CD4-positive, CD25-positive, alpha-beta regulatory T cell (primary cell): ENCODE results near the gene SRCAP. TPM values are rescaled to one million over a fixed set of nuclear protein-coding genes. Genes with fewer than 3 reads are reported as not detected.

Experiments used
- ATAC-seq, 2 donors: fragments of 150-1000 bp; cut with Tn5 transposase; one replicate each; pipeline ENCODE4 v1.10.0; 2021; ENCODE audit warnings: low read depth in 2 of 2, moderate number of reproducible peaks in 2 of 2, moderate library complexity in 1 of 2
- DNase-seq, 3 donors: peaks; one replicate each; pipeline versions ENCODE4 v3.0.0 to v3.0.0-alpha.2; 2012 to 2022; ENCODE audit warnings: mixed read lengths in 1 of 3
- H3K27ac ChIP-seq: one replicate; pipeline ENCODE4 v1.7.0; 2013; ENCODE audit warnings: mild to moderate bottlenecking, low read length; ENCODE audit not compliant: insufficient read depth, poor library complexity, severe bottlenecking
- H3K27me3 ChIP-seq: one replicate; pipeline ENCODE4 v1.7.0; 2013; ENCODE audit warnings: low read length; ENCODE audit not compliant: control insufficient read depth, insufficient read depth
- H3K36me3 ChIP-seq: one replicate; pipeline ENCODE4 v1.7.0; 2013; ENCODE audit warnings: mild to moderate bottlenecking, low read length, moderate library complexity; ENCODE audit not compliant: control insufficient read depth, insufficient read depth
- H3K4me1 ChIP-seq: 2 replicates; pipeline ENCODE4 v1.7.0; 2013; ENCODE audit warnings: mild to moderate bottlenecking, low read length; ENCODE audit not compliant: insufficient read depth, control insufficient read depth, poor library complexity, severe bottlenecking
- H3K4me3 ChIP-seq: one replicate; pipeline ENCODE4 v1.7.0; 2013; ENCODE audit warnings: low read depth, mild to moderate bottlenecking, low read length, moderate library complexity
- H3K9me3 ChIP-seq, 2 experiments: 1 replicate in 1 of 2; 2 replicates in 1 of 2; pipeline ENCODE4 v1.7.0; 2013; ENCODE audit warnings: low read length in 2 of 2, mild to moderate bottlenecking in 1 of 2, moderate library complexity in 1 of 2; ENCODE audit not compliant: control insufficient read depth in 2 of 2
- H3K27ac Mint-ChIP-seq, 3 donors: one replicate each; pipeline ENCODE4 v1.8.0; 2020 to 2022; ENCODE audit warnings: mild to moderate bottlenecking in 3 of 3, mixed read lengths in 3 of 3, moderate library complexity in 2 of 3
- H3K27me3 Mint-ChIP-seq: one replicate; pipeline ENCODE4 v1.8.0; 2022; ENCODE audit warnings: mild to moderate bottlenecking, mixed read lengths
- H3K36me3 Mint-ChIP-seq: one replicate; pipeline ENCODE4 v1.8.0; 2020; ENCODE audit warnings: mixed read lengths
- H3K4me1 Mint-ChIP-seq, 4 donors: one replicate each; pipeline ENCODE4 v1.8.0; 2020 to 2022; ENCODE audit warnings: mixed read lengths in 4 of 4, mild to moderate bottlenecking in 1 of 4
- H3K4me3 Mint-ChIP-seq, 4 donors: one replicate each; pipeline ENCODE4 v1.8.0; 2020 to 2022; ENCODE audit warnings: mild to moderate bottlenecking in 4 of 4, mixed read lengths in 4 of 4, moderate library complexity in 3 of 4
- H3K9me3 Mint-ChIP-seq, 7 donors: one replicate each; pipeline ENCODE4 v1.8.0; 2020 to 2022; ENCODE audit warnings: mixed read lengths in 7 of 7, mild to moderate bottlenecking in 3 of 7, moderate library complexity in 2 of 7
- polyA plus RNA-seq, 4 donors: library from polyadenylated mRNA; unstranded; fragments of 300-500 nt; fragmentation: Illumina TruSeq; gene quantifications; one replicate each; pipeline ENCODE4 v1.2.3, GENCODE V29; 2021
- total RNA-seq: library from RNA; stranded (reverse); gene quantifications from one replicate; pipeline ENCODE4 v1.2.3, GENCODE V29; 2022

SRCAP gene
- total and polyA plus RNA-seq, 5 donors from 2014 or later: 4.9 to 83.0 (median 9.4) TPM

- no peaks in the 10 kb centered on the region for H3K27me3 ChIP-seq
- DNase-seq (no peak), ATAC-seq (no peak)
- H3K4me1 Mint-ChIP-seq: peaks cover under 1 to 24% (median 3%) of the 10 kb centered on the region in 4 donors
- no peak overlapping the region for H3K27ac ChIP-seq
- peak overlapping the region in 1 of 3 donors; percentile 67 for H3K27ac Mint-ChIP-seq
- H3K27me3 Mint-ChIP-seq: no peaks in the 10 kb centered on the region
- peaks cover 69% of the 10 kb centered on the region for H3K36me3 ChIP-seq
- H3K4me3 Mint-ChIP-seq: no peak overlapping the region
- H3K9me3 Mint-ChIP-seq: no peaks in the 10 kb centered on the region
- no peak overlapping the region for H3K4me3 ChIP-seq
- no peaks in the 10 kb centered on the region for H3K9me3 ChIP-seq
- H3K4me1 ChIP-seq: peaks cover 19% of the 10 kb centered on the region
- peaks cover 33% of the 10 kb centered on the region for H3K36me3 Mint-ChIP-seq
Measured at GRCh38 chr16:30771726-30772125, 72.8 kb downstream of the SRCAP start.

GRCh38 chr16:30773826-30774225 lies 74.9 kb downstream of the SRCAP start:
- Histone ChIP-seq H3K27ac (no peak overlapping the region), H3K4me3 (no peak overlapping the region), H3K27me3 (peaks cover 2% of the 10 kb centered on the region), H3K9me3 (no peaks in the 10 kb centered on the region), H3K36me3 (peaks cover 48% of the 10 kb centered on the region), H3K4me1 (peaks cover 19% of the 10 kb centered on the region)
- H3K9me3 Mint-ChIP-seq: no peaks in the 10 kb centered on the region
- no peak for DNase-seq
- H3K27me3 Mint-ChIP-seq: no peaks in the 10 kb centered on the region
- peaks cover 24% of the 10 kb centered on the region for H3K36me3 Mint-ChIP-seq
- H3K4me3 Mint-ChIP-seq: peak overlapping the region in 2 of 4 donors; percentile 80 to 90
- ATAC-seq: no peak
- peak overlapping the region in 2 of 3 donors; percentile 36 to 43 for H3K27ac Mint-ChIP-seq
- H3K4me1 Mint-ChIP-seq: peaks cover 5 to 33% (median 8%) of the 10 kb centered on the region in 4 donors

- Histone ChIP-seq H3K4me3 (no peak overlapping the region), H3K4me1 (peaks cover 19% of the 10 kb centered on the region), H3K36me3 (peaks cover 40% of the 10 kb centered on the region), H3K27me3 (peaks cover 2% of the 10 kb centered on the region), H3K9me3 (no peaks in the 10 kb centered on the region), H3K27ac (no peak overlapping the region)
- DNase-seq (no peak), ATAC-seq (no peak)
- H3K4me1 Mint-ChIP-seq: peaks cover 5 to 33% (median 8%) of the 10 kb centered on the region in 4 donors
- H3K27me3 Mint-ChIP-seq: no peaks in the 10 kb centered on the region
- H3K4me3 Mint-ChIP-seq: peak overlapping the region; percentile 72 to 90 (median 88)
- H3K9me3 Mint-ChIP-seq: no peaks in the 10 kb centered on the region
- peak overlapping the region in 1 of 3 donors; percentile 76 for H3K27ac Mint-ChIP-seq
- H3K36me3 Mint-ChIP-seq: peaks cover 16% of the 10 kb centered on the region
Measured at GRCh38 chr16:30774367-30775130, 75.6 kb downstream of the SRCAP start.

- no peak for ATAC-seq
- H3K27ac ChIP-seq: no peak overlapping the region
- peaks cover 15% of the 10 kb centered on the region for H3K36me3 Mint-ChIP-seq
Measured at GRCh38 chr16:30775131-30775391, 76.1 kb downstream of the SRCAP start.

GRCh38 chr16:30775392-30776188 lies 76.6 kb downstream of the SRCAP start:
- H3K9me3 ChIP-seq: no peaks in the 10 kb centered on the region
- peaks cover 32% of the 10 kb centered on the region for H3K36me3 ChIP-seq
- H3K27me3 Mint-ChIP-seq: no peaks in the 10 kb centered on the region
- H3K4me1 Mint-ChIP-seq: peaks cover 5 to 33% (median 8%) of the 10 kb centered on the region in 4 donors
- H3K36me3 Mint-ChIP-seq: peaks cover 15% of the 10 kb centered on the region
- peaks cover 2% of the 10 kb centered on the region for H3K27me3 ChIP-seq
- ATAC-seq: peak; percentile 77 to 78
- H3K4me3 ChIP-seq: peak overlapping the region; percentile 61
- peak overlapping the region; percentile 72 to 90 (median 88) for H3K4me3 Mint-ChIP-seq
- H3K27ac Mint-ChIP-seq: no peak overlapping the region
- peak; percentile 17 to 75 (median 30) for DNase-seq
- peaks cover 19% of the 10 kb centered on the region for H3K4me1 ChIP-seq
- no peaks in the 10 kb centered on the region for H3K9me3 Mint-ChIP-seq
- no peak overlapping the region for H3K27ac ChIP-seq

More at GRCh38 chr16:30775131-30775391, 76.1 kb downstream of the SRCAP start:
- Histone ChIP-seq H3K27me3 (peaks cover 2% of the 10 kb centered on the region), H3K4me1 (peaks cover 19% of the 10 kb centered on the region), H3K4me3 (peak overlapping the region; percentile 53), H3K9me3 (no peaks in the 10 kb centered on the region), H3K36me3 (peaks cover 36% of the 10 kb centered on the region)
- Mint-ChIP-seq H3K9me3 (no peaks in the 10 kb centered on the region), H3K27ac (peak overlapping the region in 1 of 3 donors; percentile 48), H3K4me1 (peaks cover 5 to 33% (median 8%) of the 10 kb centered on the region in 4 donors), H3K4me3 (peak overlapping the region; percentile 72 to 90 (median 88)), H3K27me3 (no peaks in the 10 kb centered on the region)
- DNase-seq: no peak

- Histone ChIP-seq H3K36me3 (peaks cover 13% of the 10 kb centered on the region), H3K9me3 (no peaks in the 10 kb centered on the region), H3K27ac (no peak overlapping the region), H3K4me3 (no peak overlapping the region), H3K4me1 (peaks cover 19% of the 10 kb centered on the region), H3K27me3 (peaks cover 2% of the 10 kb centered on the region)
- peak overlapping the region in 3 of 4 donors; percentile 62 to 86 (median 79) for H3K4me3 Mint-ChIP-seq
- H3K9me3 Mint-ChIP-seq: no peaks in the 10 kb centered on the region
- H3K27ac Mint-ChIP-seq: peak overlapping the region in 1 of 3 donors; percentile 69
- DNase-seq (no peak), ATAC-seq (no peak)
- H3K4me1 Mint-ChIP-seq: peaks cover 5 to 29% (median 7%) of the 10 kb centered on the region in 4 donors
- H3K27me3 Mint-ChIP-seq: peaks cover 7% of the 10 kb centered on the region
- H3K36me3 Mint-ChIP-seq: peaks cover 9% of the 10 kb centered on the region
Measured at GRCh38 chr16:30777591-30778297, 78.8 kb downstream of the SRCAP start.

- Mint-ChIP-seq H3K9me3 (no peaks in the 10 kb centered on the region), H3K27me3 (peaks cover 7% of the 10 kb centered on the region)
Measured at GRCh38 chr16:30778549-30779244, 79.7 kb downstream of the SRCAP start.

More at GRCh38 chr16:30778549-30779244, 79.7 kb downstream of the SRCAP start:
- Mint-ChIP-seq H3K4me1 (peaks cover 5 to 23% (median 7%) of the 10 kb centered on the region in 4 donors), H3K27ac (peak overlapping the region in 1 of 3 donors; percentile 46), H3K4me3 (peak overlapping the region in 3 of 4 donors; percentile 44 to 69 (median 52)), H3K36me3 (peaks cover 3% of the 10 kb centered on the region)
- no peak for ATAC-seq
- Histone ChIP-seq H3K9me3 (no peaks in the 10 kb centered on the region), H3K27ac (no peak overlapping the region), H3K4me3 (no peak overlapping the region), H3K36me3 (peaks cover 4% of the 10 kb centered on the region), H3K4me1 (peaks cover 19% of the 10 kb centered on the region), H3K27me3 (peaks cover 2% of the 10 kb centered on the region)
- DNase-seq: no peak
